GM21447 (cell line): ENCODE measurements around the gene CACNA1C.

Experiments
- ATAC-seq: cut with Tn5 transposase; IDR thresholded peaks from one replicate; pipeline ENCODE4 v1.9.1; 2021; ENCODE audit not compliant: unreplicated experiment

CACNA1C gene

DNA sequence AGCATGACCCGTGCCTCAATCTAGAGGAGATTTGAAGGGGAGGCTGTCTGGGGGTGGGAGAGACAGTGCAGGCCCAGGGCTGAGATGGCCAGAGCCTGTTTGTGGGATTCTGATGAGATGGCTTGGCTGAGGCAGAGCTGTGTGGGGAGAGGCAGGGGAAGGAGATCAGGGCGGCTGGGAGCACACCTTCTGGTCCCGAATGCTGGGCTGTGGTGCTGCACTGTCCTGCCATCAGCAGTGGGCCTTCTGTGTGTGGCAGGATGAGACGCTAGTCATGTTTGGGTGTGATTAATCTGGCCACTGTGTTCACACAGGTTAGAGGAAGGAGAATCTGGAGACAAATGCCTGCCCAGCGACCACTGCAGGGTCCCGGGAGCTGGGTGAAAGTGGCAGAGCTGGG, 300.9 kb downstream of the CACNA1C start:
- no peak for ATAC-seq

GRCh38 chr12:2354151-2354991, 301.6 kb downstream of the CACNA1C start:
- ATAC-seq, result no peak

DNA sequence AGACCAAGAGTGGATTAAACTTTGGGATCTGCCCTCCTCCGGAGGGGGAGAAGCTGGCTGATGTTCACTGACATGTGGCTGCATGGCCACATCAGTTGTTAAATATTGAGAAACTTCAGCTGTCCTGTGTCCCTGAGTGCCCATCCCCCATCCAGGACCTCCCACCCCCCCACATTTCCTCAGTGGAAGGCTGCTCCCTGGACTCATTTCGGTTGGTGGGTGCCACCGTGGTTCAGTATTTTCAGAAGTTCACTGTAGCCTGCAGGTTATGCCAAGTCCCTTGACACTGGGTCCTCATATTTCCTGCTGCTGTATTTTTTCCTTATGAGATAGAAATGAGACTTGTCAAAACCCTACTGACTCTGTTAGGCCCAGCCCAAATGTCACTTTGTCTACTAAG, 302.4 kb downstream of the CACNA1C start:
- no peak for ATAC-seq

DNA sequence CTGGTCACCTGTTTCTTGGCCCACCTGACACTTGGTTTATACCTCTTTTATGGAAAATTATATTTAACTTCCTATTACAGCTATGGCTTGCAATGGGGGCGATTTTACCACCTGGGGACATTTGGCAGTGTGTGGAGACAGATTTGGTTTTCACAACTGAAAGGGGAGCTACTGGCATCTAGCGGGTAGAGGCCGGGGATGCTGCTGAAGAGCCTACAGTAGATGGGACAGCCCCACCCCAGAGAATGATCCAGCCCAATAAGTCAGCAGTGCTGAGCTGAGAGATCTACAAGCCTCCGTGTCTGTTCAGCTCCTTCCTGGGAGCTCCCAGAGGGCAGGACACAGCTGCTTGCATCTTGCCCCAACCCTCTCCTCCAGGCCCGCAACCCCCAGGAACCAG, 302.8 kb downstream of the CACNA1C start:
- ATAC-seq, result no peak

DNA sequence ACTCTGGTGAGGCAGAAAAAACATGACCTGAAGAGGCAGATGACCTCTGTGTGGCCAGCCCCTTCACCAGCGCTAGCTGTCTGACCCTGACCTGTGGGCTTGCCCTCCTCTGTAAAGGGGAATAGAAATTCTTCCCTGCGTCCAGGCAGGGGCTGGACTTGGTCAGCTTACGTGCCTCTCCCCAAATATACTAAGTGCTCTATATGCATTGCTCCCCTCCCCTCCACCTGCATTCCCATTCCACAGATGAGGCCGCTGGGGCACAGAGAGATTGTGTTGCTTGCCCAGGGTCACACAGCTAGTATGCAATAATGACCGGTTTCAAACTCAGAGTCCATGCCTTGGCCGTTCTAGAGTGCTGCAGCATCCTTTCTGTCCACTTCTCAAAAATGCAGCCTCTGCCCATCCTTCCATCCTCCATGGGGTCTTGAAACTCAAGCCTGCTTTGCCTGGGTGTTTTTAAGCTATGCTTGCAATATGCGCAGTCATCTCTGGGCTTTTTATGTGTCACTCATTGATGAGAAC, 303.9 kb downstream of the CACNA1C start:
- ATAC-seq, result no peak

DNA sequence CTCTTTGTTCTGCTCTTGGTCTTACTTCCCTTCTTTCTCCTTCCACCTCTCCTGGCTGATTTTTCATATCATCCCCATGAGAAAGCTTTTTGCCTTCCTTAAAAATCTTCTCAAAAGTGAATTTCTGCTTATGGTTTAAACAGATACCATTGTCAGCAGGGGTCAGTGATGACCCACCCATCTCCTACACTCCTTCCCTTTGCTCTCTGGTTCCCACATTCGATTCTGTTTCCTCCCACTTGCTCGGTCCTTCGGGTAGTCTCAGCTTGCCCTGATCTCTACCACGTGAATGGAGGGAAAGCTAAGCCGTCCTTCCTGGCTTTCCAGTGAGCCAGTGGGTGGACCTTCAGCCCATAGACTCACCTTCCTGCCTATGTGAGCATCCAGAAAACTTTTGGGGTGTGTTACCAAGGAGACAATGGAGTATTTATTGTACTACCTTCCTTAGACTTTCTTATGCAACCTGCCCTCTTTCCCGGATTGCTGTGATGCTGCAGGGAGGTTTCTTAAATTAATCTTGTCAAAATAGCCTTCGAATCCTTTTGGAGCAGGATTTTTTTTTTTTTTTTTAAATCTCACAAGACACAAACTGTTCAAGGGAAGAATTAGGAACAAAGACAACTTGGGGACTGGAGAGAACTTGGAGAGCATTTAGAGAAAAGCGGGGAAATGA, 306.3 kb downstream of the CACNA1C start:
- no peak for ATAC-seq

GRCh38 chr12:2359725-2360629, 307.2 kb downstream of the CACNA1C start:
- no peak for ATAC-seq

DNA sequence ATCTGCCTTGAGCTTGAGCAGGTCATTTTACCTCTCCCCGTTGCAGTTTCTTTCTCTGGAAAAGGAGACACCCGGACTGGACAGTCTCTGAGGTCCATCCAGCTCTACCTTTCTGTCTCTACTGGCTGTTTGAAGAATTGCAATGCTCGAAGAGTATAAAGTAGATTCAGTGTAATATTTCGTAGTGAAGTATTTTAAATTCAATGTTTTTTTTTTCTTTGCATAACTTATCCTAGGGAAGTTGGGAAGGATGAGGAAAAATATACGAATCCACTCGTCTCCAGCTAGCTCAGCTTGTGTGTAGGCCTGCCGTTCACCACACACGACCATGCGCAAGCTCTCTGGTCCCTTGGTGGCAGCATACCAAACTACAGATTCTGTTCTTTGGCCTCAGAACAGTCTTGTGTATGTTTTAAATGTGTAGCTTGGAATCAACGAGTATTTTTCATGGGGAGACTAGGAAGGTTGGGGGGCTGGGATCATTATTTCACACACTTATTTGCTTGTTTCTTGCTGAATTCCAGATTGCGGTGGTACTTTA, 307.9 kb downstream of the CACNA1C start:
- no peak for ATAC-seq

GRCh38 chr12:2363836-2364609, 311.2 kb downstream of the CACNA1C start:
- no peak for ATAC-seq

DNA sequence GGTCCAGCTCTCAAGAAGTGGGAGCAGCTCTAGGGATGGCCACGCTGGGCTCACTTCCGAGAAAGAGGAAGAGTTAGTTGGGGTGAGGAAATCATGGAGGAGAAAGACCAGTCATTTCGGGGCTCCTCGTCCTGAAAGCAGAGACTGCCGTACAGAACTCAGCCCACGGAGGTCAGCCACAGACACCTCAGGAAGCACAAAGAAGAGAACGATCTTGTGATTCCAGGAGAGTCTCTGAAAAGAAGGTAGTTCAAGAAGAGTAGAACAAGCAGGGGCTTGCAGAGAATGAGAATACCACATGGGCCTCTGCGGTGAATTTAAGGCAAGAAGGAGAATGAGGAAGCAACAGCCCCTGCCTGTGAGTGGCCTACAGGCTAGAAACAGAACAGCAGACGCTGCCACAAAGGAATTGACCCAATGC, 311.9 kb downstream of the CACNA1C start:
- ATAC-seq, result no peak

DNA sequence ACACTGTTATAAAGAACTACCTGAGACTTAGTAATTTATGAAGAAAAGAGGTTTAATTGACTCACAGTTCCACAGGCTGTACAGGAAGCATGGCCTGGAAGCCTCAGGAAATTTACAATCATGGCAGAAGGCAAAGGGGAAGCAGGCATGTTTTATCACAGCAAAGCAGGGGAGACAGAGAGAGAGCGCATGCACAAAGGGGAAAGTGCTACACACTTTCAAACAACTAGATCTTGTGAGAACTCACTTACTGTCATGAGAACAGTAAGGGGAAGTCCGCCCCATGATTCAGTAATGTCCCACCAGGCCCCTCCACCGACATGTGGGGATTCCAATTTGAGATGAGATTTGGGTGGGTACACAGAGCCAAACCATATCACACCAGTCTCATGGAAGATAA, 313.9 kb downstream of the CACNA1C start:
- no peak for ATAC-seq

GRCh38 chr12:2372178-2372577, 319.4 kb downstream of the CACNA1C start:
- no peak for ATAC-seq

DNA sequence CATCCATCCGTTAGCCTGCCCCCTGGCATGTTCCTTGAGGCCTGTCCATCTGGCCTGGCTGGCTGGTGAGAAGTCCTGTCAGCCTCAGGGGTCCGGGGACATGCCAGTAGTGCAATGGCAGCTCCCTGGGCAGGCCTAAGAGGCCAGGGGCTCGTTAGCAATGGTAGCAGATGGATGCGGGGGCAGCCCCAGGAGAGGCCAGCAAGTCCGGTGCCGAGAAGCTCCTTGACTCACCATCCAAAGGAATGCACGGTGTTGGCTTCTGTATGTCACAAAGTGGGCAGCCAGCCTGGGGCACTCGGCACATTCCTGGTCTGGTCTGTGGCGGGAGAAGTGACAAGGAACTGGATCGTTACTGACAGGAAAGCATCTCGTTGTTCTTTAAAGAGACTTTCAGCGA, 319.9 kb downstream of the CACNA1C start:
- no peak for ATAC-seq

DNA sequence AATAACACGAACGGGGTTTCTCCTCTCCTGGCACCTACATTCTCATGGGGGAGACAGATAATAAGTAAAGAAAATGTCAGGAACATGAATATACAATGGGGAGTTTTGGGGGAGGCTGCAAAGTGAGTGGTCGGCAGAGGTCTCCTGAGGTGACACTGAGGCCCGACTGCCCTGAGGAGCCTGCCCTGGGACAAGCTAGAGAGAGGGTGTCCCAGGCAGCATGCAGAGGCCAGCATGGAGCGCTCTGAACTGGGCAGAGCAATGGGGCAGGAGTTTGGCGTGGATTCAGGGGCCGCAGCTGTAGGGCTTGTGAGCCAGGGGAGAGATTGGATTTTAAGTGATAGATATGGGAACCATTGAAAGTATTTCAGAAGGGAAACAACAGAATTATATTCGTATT, 320.5 kb downstream of the CACNA1C start:
- ATAC-seq, result no peak

- no peak for ATAC-seq
These were observed 321.5 kb downstream of the CACNA1C start for GRCh38 chr12:2374092-2374906.

GRCh38 chr12:2375871-2376270, 323.1 kb downstream of the CACNA1C start:
- no peak for ATAC-seq

GRCh38 chr12:2376908-2377657, 324.3 kb downstream of the CACNA1C start:
- ATAC-seq, result no peak

- no peak for ATAC-seq
These were observed 326.1 kb downstream of the CACNA1C start for GRCh38 chr12:2378835-2379330.
